Aorta (tissue), 5 donors: ENCODE results near the gene GLRX5. TPM values are rescaled to one million over a fixed set of nuclear protein-coding genes. Genes with fewer than 3 reads are reported as not detected.

Experiments
- ATAC-seq: fragments of 200-7000 bp; cut with Tn5 transposase; one replicate; pipeline ENCODE4 v1.9.1; 2022; ENCODE audit warnings: moderate library complexity; ENCODE audit not compliant: low FRiP score
- DNase-seq, 2 donors: peaks; one replicate each; pipeline ENCODE4 v3.0.0-alpha.2; 2020
- H3K27ac ChIP-seq, 2 donors: one replicate each; pipeline ENCODE4 v1.5.1; 2013; ENCODE audit warnings: low read length in 2 of 2, mild to moderate bottlenecking in 2 of 2, moderate library complexity in 2 of 2, control low read depth in 1 of 2, inconsistent platforms in 1 of 2, low read depth in 1 of 2
- H3K27me3 ChIP-seq, 2 donors: one replicate each; pipeline ENCODE4 v1.6.1; 2013; ENCODE audit warnings: control low read depth in 1 of 2, low read length in 1 of 2, mild to moderate bottlenecking in 1 of 2, moderate library complexity in 1 of 2; ENCODE audit not compliant: insufficient read depth in 2 of 2, control insufficient read depth in 1 of 2
- H3K36me3 ChIP-seq, 2 donors: one replicate each; pipeline ENCODE4 v1.6.1; 2013; ENCODE audit warnings: control low read depth in 1 of 2, low read length in 1 of 2, mild to moderate bottlenecking in 1 of 2; ENCODE audit not compliant: insufficient read depth in 2 of 2, control insufficient read depth in 1 of 2
- H3K4me1 ChIP-seq, 2 donors: one replicate each; pipeline ENCODE4 v1.6.1; 2013; ENCODE audit warnings: low read length in 2 of 2, control low read depth in 1 of 2, mild to moderate bottlenecking in 1 of 2, moderate library complexity in 1 of 2; ENCODE audit not compliant: insufficient read depth in 2 of 2, control insufficient read depth in 1 of 2
- H3K4me3 ChIP-seq, 2 donors: one replicate each; pipeline ENCODE4 v1.5.1; 2013; ENCODE audit warnings: low read length in 2 of 2, control low read depth in 1 of 2, mild to moderate bottlenecking in 1 of 2
- H3K9me3 ChIP-seq: one replicate; pipeline ENCODE4 v1.6.1; 2013; ENCODE audit warnings: mild to moderate bottlenecking, low read length; ENCODE audit not compliant: control insufficient read depth
- WGBS, 2 donors: extraction: QIAGEN DNeasy Blood & Tissue Kit; methylation state at CpG; one replicate each; pipeline ENCODE4 v1.1.7; 2013; 5-methylcytosine and 5-hydroxymethylcytosine counted together
- intact Hi-C, 2 donors: fragments of 100-400 bp; cut with DNase I; formaldehyde crosslinking; loops; one replicate each; pipeline versions ENCODE4 v1.14.2 to v1.15.0; 2022
- long read RNA-seq, 2 donors: library from polyadenylated mRNA; unstranded; transcript quantifications; one replicate each; pipeline ENCODE4 v2.0.0, GENCODE V29; 2020 to 2021
- polyA plus RNA-seq, 2 donors: library from polyadenylated mRNA; stranded (reverse); fragments of 200-250 nt; gene quantifications; one replicate each; pipeline ENCODE4 v1.2.3, GENCODE V29; 2013
- total RNA-seq, 2 donors: library from RNA; stranded (reverse); fragmentation: NEBNext Ultra II Directional; extraction: Animal tissue kit (Norgen Biotek cat#: 25700); gene quantifications; one replicate each; pipeline ENCODE4 v1.2.1, GENCODE V29; 2021
- donor health status: healthy with polysubstance abuse.
- donor health status: Bipolar disorder and iron deficiency.
- donor health status: DM: no; HTN: no; CAD: no.
- donor health status: DM: no; HTN: no; CAD: no.
- donor health status: DM: yes; HTN: yes; CAD: no.

Gene GLRX5
- 10 to 100 TPM; 20.1 to 22.4 TPM for total RNA-seq
- 10 to 100 TPM; 41.9 to 54.2 TPM for polyA plus RNA-seq
- long read RNA-seq, donor 1, partial matches to known transcripts, result 2 of 3 reads
- long read RNA-seq, donor 1, other reads (novel, unspliced or antisense), result 1 of 3 reads
- long read RNA-seq, donor 2, transcript GLRX5-201 (2 exons, 1,564 nt), result major isoform, 27 of 27 reads
- long read RNA-seq, donor 2, partial matches to known transcripts, result 0 of 27 reads
- long read RNA-seq, donor 2, other reads (novel, unspliced or antisense), result 0 of 27 reads

GRCh38 chr14:95534299-95535225 lies at the start of gene GLRX5:
Gene GLRX5 (plus strand): TSS chr14:95535050. CDS start chr14:95535090, 40 bp downstream.
- H3K4me1 ChIP-seq, result peaks cover 3 to 7% of the 10 kb centered on the region in 2 donors

DNA sequence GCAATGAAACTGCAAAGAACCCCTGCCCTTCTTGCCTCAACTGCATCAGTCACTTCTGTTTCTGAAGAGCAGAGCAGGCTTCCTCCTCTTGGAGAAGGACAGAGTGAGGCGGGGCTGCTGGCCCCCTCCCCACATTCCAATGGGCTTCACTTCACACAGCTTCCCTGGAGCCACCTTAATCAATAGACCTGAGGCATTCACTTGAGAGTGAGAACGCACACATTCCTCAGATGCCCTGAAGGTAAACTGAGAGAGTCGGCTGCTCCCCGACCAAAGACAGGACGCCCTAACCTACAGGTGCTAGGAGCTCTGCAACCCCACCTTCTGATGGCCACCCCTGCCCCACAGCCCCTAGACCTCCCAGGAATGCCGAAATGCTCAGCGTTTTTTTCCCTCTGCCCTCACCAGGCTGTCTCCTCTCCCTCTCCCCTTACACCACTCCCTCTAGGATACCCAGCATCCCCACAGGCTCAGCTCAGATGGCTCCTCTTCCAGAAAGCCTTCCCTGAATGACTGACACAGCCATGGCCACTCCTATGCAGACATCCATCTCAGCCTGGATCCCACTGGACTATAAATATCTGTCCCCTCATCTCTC lies 49.5 kb upstream of the GLRX5 start:
- DNase-seq, result peak in 1 of 2 donors; percentile 28
- no peak for ATAC-seq
- 89 to 91% methylated on average over 7 of the region's 7 CpGs for WGBS, 2 donors
- Histone ChIP-seq H3K4me3 (no peak overlapping the region), H3K27ac (no peak overlapping the region), H3K4me1 (peaks cover 0 to 6% of the 10 kb centered on the region in 2 donors), H3K36me3 (no peaks in the 10 kb centered on the region), H3K27me3 (no peaks in the 10 kb centered on the region), H3K9me3 (no peaks in the 10 kb centered on the region)
- intact Hi-C loops, result no loop called here

More at GRCh38 chr14:95534299-95535225, at the start of gene GLRX5:
- intact Hi-C loops, result loop anchor here in 1 of 2 donors (10.0 kb wide), 3 partner anchors 220 to 1190 kb away; partner anchors contain the start of gene CLMN
- peak; percentile 98 to 99 for DNase-seq
- ATAC-seq, result peak; percentile 98
- Histone ChIP-seq H3K27ac (peak within 1 kb of the TSS in 1 of 2 donors; percentile 61), H3K27me3 (no peaks in the 10 kb centered on the region), H3K36me3 (no peaks in the 10 kb centered on the region), H3K4me3 (peak within 1 kb of the TSS; percentile 62 to 90), H3K9me3 (no peaks in the 10 kb centered on the region)
- 0 to 1% methylated on average over 77 to 97 of the region's 97 CpGs for WGBS, 2 donors

DNA sequence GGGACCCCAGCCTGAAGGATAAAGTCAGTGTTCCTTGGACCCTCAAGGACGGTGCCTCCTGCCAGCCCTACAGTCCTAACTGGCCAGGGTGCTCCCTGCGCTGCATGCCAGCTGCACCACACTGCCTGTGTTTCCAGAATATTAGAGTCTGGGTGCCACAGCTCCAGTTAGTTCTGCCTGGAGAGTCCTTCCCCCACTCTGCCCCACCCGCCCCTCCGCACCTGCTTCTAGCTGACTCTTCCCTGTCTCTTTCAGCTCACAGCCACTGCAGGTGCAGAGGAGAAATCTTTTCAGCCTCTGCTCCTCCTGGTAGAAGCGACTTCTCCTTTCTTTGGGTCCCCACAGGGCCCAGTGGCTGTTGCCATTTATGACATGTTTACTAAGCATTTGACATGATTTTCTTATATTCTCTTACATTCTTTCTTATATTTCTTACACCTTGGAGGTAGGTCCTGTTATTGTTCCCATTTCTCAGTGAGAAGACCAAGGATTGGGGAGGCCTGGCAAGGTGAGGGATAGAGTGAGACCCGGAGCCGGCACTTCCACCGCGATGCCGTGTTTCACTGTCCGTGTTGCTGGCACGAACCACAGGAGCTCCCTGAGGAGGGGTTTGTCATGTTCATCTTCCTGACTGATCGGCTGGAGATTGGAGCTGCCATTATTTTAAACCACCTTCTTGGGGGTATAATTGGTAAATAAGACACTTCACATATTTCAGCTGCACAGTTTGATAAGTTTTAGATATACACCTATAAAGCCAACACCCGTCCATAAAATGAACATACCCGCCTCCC lies 47.8 kb upstream of the GLRX5 start:
- no peaks in the 10 kb centered on the region for H3K27me3 ChIP-seq
- 91 to 93% methylated on average over 15 of the region's 15 CpGs for WGBS, 2 donors
- no peaks in the 10 kb centered on the region for H3K9me3 ChIP-seq
- H3K4me1 ChIP-seq, result peaks cover 0 to 6% of the 10 kb centered on the region in 2 donors
- ATAC-seq (no peak), DNase-seq (peak in 1 of 2 donors; percentile 36)
- no peak overlapping the region for H3K4me3 ChIP-seq
- H3K27ac ChIP-seq, result no peak overlapping the region
- no peaks in the 10 kb centered on the region for H3K36me3 ChIP-seq
- intact Hi-C loops, result no loop called here

GRCh38 chr14:95487669-95488084 lies 47.2 kb upstream of the GLRX5 start:
- Histone ChIP-seq H3K4me1 (peaks cover 0 to 6% of the 10 kb centered on the region in 2 donors), H3K4me3 (no peak overlapping the region), H3K36me3 (no peaks in the 10 kb centered on the region), H3K9me3 (no peaks in the 10 kb centered on the region), H3K27ac (no peak overlapping the region), H3K27me3 (no peaks in the 10 kb centered on the region)
- no peak for ATAC-seq
- DNase-seq, result no peak
- WGBS, 2 donors, result 86 to 87% methylated on average over 3 of the region's 3 CpGs
- intact Hi-C loops, result no loop called here

- DNase-seq, result peak in 1 of 2 donors; percentile 76
- H3K4me3 ChIP-seq, result no peak overlapping the region
- H3K4me1 ChIP-seq, result peaks cover 0 to 6% of the 10 kb centered on the region in 2 donors
- no peaks in the 10 kb centered on the region for H3K36me3 ChIP-seq
- intact Hi-C loops, result no loop called here
- H3K9me3 ChIP-seq, result no peaks in the 10 kb centered on the region
- 31 to 33% methylated on average over 6 of the region's 6 CpGs for WGBS, 2 donors
- no peaks in the 10 kb centered on the region for H3K27me3 ChIP-seq
- no peak for ATAC-seq
- H3K27ac ChIP-seq, result peak overlapping the region in 1 of 2 donors; percentile 49
These were observed 46.3 kb upstream of the GLRX5 start for GRCh38 chr14:95488376-95489213.

GRCh38 chr14:95489214-95490137 lies 45.4 kb upstream of the GLRX5 start:
- 67% methylated on average over 9 of the region's 9 CpGs for WGBS, 2 donors
- DNase-seq, result no peak
- Histone ChIP-seq H3K27ac (peak overlapping the region in 1 of 2 donors; percentile 87), H3K36me3 (no peaks in the 10 kb centered on the region), H3K9me3 (no peaks in the 10 kb centered on the region), H3K4me3 (no peak overlapping the region), H3K4me1 (no peaks in the 10 kb centered on the region), H3K27me3 (no peaks in the 10 kb centered on the region)
- intact Hi-C loops, result no loop called here
- ATAC-seq, result peak; percentile 37

GRCh38 chr14:95490138-95490509 lies 44.7 kb upstream of the GLRX5 start:
- Histone ChIP-seq H3K27me3 (no peaks in the 10 kb centered on the region), H3K4me3 (no peak overlapping the region), H3K36me3 (no peaks in the 10 kb centered on the region), H3K4me1 (no peaks in the 10 kb centered on the region), H3K9me3 (no peaks in the 10 kb centered on the region), H3K27ac (peak overlapping the region in 1 of 2 donors; percentile 87)
- 91 to 94% methylated on average over 5 of the region's 5 CpGs for WGBS, 2 donors
- intact Hi-C loops, result no loop called here
- DNase-seq (no peak), ATAC-seq (no peak)
